ENCODE data around the gene ROBO1. TPM values are rescaled to one million over a fixed set of nuclear protein-coding genes. Genes with fewer than 3 reads are reported as not detected.

ROBO1 gene
- total RNA-seq, 1 experiment from 2014 or later, result 32.2 TPM

DNA sequence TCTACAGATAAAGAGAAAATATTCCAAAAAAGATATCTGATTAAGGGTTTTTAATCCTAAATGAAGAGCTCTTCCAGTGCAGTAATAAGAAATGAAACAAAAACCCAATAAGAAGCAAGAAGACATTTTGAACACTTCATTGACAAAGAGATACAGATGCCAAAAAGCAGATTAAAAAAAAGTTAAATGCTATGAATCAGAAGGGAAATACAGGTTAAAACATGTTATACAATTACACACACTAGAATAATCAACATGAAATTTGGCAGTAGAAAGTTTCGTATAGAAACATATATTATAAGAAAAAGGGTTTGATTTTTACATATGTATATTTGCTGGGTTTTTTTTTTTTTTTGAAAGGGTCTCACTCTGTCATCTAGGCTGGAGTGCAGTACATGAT, 135.0 kb downstream of the ROBO1 start:
- Mint-ChIP-seq H3K27me3 (ENCODE audit: insufficient read depth, unreplicated experiment) (no peaks in the 10 kb centered on the region), H3K36me3 (ENCODE audit: insufficient read depth, unreplicated experiment) (no peaks in the 10 kb centered on the region), H3K4me3 (ENCODE audit: unreplicated experiment) (no peak overlapping the region), H3K4me1 (ENCODE audit: insufficient read depth, unreplicated experiment) (no peaks in the 10 kb centered on the region), H3K9me3 (ENCODE audit: unreplicated experiment) (peaks cover 12% of the 10 kb centered on the region), H3K27ac (ENCODE audit: low read depth, unreplicated experiment) (no peak overlapping the region)
- DNase-seq (ENCODE audit: unreplicated experiment), result peak; percentile 9
- TF ChIP-seq, protein P1, sequence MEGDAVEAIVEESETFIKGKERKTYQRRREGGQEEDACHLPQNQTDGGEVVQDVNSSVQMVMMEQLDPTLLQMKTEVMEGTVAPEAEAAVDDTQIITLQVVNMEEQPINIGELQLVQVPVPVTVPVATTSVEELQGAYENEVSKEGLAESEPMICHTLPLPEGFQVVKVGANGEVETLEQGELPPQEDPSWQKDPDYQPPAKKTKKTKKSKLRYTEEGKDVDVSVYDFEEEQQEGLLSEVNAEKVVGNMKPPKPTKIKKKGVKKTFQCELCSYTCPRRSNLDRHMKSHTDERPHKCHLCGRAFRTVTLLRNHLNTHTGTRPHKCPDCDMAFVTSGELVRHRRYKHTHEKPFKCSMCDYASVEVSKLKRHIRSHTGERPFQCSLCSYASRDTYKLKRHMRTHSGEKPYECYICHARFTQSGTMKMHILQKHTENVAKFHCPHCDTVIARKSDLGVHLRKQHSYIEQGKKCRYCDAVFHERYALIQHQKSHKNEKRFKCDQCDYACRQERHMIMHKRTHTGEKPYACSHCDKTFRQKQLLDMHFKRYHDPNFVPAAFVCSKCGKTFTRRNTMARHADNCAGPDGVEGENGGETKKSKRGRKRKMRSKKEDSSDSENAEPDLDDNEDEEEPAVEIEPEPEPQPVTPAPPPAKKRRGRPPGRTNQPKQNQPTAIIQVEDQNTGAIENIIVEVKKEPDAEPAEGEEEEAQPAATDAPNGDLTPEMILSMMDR (IDR thresholded peaks at IDR 0.05; ENCODE audit: unreplicated experiment), result no peak
- BruUV-seq (replicated peaks), result no TSS peak
- ChIA-PET CTCF (interaction anchor here (0.7 kb wide), 1 partner anchor 204 kb away, joined by 3 read pairs; no protein-coding TSS in a partner anchor), POLR2A (interaction anchor here (0.6 kb wide), 1 partner anchor 21 kb away, joined by 4 read pairs; no protein-coding TSS in a partner anchor)
- intact Hi-C loops (cut with micrococcal nuclease), result no loop called here

DNA sequence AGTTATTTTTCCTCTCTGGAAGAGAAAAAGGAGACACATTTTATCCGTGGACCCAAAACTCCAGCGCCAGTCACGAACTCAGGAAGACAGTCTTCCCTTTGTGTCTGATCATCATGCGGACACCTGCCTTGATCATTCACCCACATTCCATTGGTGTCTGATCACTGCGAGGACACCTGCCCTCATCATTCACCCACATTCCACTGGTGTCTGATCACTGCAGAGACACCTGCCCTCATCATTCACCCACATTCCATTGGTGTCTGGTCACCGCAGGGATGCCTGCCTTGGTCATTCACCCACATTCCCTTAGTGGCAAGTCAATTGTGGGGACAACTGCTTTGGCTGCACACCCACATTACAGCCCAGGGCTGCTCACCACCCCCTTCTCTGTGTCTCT, 148.9 kb downstream of the ROBO1 start:
- TF ChIP-seq, protein P1 (IDR thresholded peaks at IDR 0.05; ENCODE audit: unreplicated experiment), result no peak
- BruUV-seq (replicated peaks), result no TSS peak
- ChIA-PET CTCF (no interaction called here), POLR2A (no interaction called here)
- intact Hi-C loops (cut with micrococcal nuclease), result no loop called here
- H3K4me1 Mint-ChIP-seq (ENCODE audit: insufficient read depth, unreplicated experiment), result no peaks in the 10 kb centered on the region
- H3K4me3 Mint-ChIP-seq (ENCODE audit: unreplicated experiment), result no peak overlapping the region
- H3K27ac Mint-ChIP-seq (ENCODE audit: low read depth, unreplicated experiment), result no peak overlapping the region
- H3K27me3 Mint-ChIP-seq (ENCODE audit: insufficient read depth, unreplicated experiment), result no peaks in the 10 kb centered on the region
- H3K36me3 Mint-ChIP-seq (ENCODE audit: insufficient read depth, unreplicated experiment), result peaks cover 4% of the 10 kb centered on the region
- DNase-seq (ENCODE audit: unreplicated experiment), result no peak
- H3K9me3 Mint-ChIP-seq (ENCODE audit: unreplicated experiment), result peaks cover 49% of the 10 kb centered on the region

DNA sequence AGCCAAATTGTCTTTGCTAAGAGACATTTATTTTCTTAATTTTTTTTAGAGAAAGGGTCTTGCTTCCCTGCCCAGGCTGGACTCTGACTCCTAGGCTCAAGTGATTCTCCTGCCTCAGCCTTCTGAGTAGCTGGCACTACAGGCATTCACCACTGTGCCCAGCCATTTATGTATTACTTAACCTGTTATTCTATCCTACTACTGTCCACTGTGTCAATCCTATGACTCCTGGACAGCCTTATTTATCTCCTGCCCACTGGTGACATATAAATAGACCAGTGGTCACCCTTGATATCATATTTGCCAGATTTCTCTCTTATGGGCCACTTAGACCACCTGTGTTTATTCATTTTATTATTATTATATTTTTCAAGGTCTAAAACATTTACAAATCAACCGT, 161.4 kb downstream of the ROBO1 start:
- no peaks in the 10 kb centered on the region for H3K36me3 Mint-ChIP-seq (ENCODE audit: insufficient read depth, unreplicated experiment)
- peaks cover 7% of the 10 kb centered on the region for H3K9me3 Mint-ChIP-seq (ENCODE audit: unreplicated experiment)
- peaks cover 17% of the 10 kb centered on the region for H3K27me3 Mint-ChIP-seq (ENCODE audit: insufficient read depth, unreplicated experiment)
- H3K4me3 Mint-ChIP-seq (ENCODE audit: unreplicated experiment), result no peak overlapping the region
- no peak overlapping the region for H3K27ac Mint-ChIP-seq (ENCODE audit: low read depth, unreplicated experiment)
- DNase-seq (ENCODE audit: unreplicated experiment), result no peak
- peaks cover 7% of the 10 kb centered on the region for H3K4me1 Mint-ChIP-seq (ENCODE audit: insufficient read depth, unreplicated experiment)
- CTCF ChIA-PET, result no interaction called here
- TF ChIP-seq, protein P1 (IDR thresholded peaks at IDR 0.05; ENCODE audit: unreplicated experiment), result no peak
- no TSS peak for BruUV-seq (replicated peaks)
- POLR2A ChIA-PET, result no interaction called here
- intact Hi-C loops (cut with micrococcal nuclease), result no loop called here

DNA sequence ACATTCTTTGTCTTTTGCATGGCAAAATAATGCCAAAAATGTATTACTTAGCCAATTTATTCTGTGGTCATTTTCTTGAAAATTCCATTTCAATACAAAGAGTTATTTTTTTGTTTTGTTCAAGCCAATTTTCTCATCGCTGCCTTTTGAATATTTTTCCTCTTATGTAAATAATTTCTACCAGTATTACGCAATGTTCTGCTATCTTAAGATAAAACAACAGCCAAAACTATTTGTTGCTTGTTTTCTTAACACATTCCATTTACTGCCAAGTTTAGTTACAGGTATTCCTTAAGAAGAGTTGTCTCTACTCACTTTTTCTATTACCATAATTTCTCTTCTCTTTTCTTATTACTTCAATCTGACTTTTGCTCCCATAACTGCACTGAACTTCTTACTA, 163.1 kb downstream of the ROBO1 start:
- Mint-ChIP-seq H3K4me1 (ENCODE audit: insufficient read depth, unreplicated experiment) (peaks cover 7% of the 10 kb centered on the region), H3K9me3 (ENCODE audit: unreplicated experiment) (peaks cover 15% of the 10 kb centered on the region), H3K36me3 (ENCODE audit: insufficient read depth, unreplicated experiment) (no peaks in the 10 kb centered on the region), H3K4me3 (ENCODE audit: unreplicated experiment) (no peak overlapping the region), H3K27me3 (ENCODE audit: insufficient read depth, unreplicated experiment) (peaks cover 34% of the 10 kb centered on the region), H3K27ac (ENCODE audit: low read depth, unreplicated experiment) (no peak overlapping the region)
- intact Hi-C loops (cut with micrococcal nuclease), result no loop called here
- ChIA-PET CTCF (interaction anchor here (0.7 kb wide), 1 partner anchor 15 kb away, joined by 3 read pairs; no protein-coding TSS in a partner anchor), POLR2A (no interaction called here)
- BruUV-seq (replicated peaks), result no TSS peak
- no peak for DNase-seq (ENCODE audit: unreplicated experiment)
- TF ChIP-seq, protein P1 (IDR thresholded peaks at IDR 0.05; ENCODE audit: unreplicated experiment), result no peak

Measured in MCF 10A (cell line).